HG03460 (cell line): Measurements from ENCODE around the gene BIN1.
A peak's percentile ranks its signal among the peaks of the same experiment; 100 is the strongest.

Source experiments
- ATAC-seq: cut with Tn5 transposase; IDR thresholded peaks from one replicate; pipeline ENCODE4 v1.9.1; 2021; ENCODE audit not compliant: unreplicated experiment

BIN1 gene

DNA sequence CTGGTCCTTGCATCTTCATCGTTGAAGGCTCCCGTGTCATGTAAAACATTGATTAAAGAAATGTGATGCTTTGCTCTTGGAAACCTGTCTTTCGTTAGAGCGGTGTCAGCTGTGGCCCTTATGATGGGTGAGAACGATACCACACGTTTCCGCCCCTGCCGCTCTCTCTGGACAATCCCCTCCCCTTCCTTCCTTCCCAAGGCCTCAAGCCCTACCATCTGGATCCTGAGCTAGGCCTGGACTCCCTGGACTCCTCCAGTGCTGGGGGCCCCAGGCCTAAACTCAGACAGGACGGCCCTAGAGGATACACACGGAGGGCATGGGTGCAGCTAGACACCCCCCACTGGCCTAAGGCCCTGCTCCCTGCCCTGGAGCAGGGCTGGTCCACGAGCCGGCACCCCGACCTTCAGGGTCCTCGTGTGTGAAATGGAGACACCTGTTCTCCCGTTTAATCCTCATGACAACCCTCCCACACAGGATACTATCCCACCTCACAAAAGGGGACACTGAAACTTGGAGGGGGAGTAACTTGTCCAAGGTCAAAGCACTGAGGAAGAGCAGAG is 13.2 kb downstream of the BIN1 start:
- peak; percentile 52 for ATAC-seq

DNA sequence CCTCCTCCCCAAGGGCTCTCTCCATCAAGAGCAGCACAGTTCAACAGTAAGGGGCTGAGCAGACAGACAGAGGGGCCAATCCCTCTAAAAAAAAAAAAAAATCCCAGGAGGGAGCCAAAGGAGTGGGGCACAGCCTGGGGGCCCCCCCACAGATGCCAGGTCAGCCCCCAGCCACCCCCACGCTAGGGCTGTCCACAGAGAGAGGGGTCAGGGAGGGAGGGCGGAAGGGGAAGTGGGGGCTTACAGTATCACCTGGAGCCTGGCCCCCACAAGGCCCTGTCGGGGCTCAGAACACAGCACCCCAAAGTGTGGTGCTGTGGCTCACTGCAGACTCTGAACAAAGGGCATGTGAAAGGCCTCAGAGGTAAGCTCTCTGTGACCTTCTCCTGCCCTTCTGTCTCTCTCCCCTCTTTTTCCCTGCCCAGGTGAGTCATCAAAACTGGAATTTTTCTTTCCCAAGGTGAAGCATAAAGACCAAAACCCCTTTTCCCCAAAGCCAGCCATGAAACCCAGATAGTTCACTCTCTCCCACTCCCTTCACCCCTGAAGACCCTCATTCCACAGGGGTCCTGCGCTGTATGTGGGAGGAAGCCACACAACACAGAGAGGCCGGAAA is 13.9 kb downstream of the BIN1 start:
- no peak for ATAC-seq

DNA sequence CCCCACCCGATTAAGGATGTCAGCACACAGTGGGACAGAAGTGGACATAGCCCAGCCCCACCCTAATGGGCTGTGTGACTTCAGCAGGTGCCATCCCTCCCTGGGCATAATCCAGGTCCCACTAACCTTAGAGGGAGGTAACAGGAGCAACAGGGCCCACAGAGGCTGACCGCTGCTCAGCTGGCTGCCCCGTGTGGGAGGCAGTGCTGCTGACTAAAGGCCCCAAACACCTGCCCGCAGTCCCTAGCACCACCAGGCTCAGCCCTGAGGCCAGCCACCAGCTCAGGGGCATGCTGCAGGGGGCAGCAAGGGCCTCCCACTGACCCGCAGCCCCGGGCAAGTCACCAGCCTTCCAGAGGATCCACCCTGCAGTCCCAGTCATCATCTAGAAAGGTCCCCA is 14.6 kb downstream of the BIN1 start:
- ATAC-seq: no peak

DNA sequence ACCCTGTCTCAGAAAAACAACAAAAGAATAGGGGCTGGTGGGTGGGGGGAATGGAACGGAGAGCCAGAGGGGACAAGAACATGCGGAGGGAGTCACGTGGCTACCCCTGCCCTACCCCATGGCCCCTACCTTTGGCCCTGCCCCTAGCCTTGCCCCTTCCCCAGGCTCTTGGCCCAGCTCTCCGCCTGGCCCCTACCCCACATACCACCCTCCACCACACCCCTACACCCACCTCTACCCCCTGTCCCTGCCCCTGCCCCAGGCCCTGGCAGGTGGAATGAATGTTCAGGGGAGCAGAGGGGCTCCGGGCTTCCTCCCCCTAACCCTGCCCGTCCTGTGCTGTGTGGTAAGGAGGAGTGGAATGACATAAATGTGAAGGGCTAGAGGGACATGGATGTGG is 15.1 kb downstream of the BIN1 start:
- ATAC-seq: no peak

DNA sequence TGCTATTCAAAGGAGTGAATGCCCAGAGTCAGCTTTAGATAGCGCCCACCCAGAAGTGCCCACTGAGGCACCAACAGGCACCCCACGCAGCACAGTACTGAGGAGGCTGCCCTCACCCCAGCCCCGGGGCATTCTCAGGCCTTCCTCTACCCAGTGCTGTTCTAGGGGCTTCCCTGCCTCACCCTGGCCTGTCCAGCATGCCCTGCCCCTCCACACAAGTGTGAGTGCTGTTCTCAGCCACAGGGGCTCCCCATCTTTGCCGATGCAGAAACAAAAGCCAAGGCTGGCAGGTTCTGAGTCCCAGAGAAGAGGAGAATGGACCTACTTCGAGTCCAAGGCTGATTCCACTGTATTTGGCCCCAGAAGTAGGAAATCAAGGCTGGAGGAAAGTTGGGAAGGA is 15.8 kb downstream of the BIN1 start:
- no peak for ATAC-seq

DNA sequence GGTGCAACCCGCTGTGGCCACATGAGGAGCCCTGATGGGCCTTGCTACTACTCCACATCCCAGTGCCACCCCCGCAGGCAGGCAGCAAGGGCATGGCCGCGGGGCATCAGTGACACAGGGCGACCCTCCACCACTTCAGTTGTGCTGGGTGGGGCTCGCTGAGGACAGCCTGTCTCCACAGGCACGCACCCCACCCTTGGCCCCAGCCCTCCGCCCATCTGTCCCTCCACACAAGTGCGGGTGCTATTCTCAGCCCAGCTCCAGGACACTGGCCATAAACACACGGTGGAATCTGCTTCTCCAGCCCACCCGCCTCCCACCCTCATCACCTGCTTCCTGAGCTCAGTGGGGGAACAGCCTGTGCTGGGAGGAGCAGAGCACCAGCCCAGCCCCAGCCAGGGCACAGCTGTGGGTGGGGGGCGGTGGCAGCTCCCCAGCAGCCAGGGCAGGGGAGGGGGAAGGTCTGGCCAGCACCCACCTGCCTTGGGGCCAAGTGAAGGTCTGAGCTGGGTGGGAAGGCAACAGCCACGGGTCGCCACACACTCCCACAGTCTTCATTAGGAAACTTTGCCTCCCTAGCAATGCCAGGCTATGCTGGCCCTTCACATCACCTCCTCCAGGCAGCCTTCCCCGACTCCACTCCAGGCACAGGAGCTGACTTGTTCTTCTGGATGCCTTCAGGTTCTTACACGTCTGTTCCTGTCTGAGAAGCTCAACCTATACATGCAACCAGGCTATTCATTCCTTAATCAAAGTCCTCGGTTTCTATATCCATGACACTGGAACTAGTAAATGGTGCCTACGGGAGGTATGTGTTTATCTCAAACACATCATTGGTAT is 16.5 kb downstream of the BIN1 start:
- ATAC-seq: no peak

DNA sequence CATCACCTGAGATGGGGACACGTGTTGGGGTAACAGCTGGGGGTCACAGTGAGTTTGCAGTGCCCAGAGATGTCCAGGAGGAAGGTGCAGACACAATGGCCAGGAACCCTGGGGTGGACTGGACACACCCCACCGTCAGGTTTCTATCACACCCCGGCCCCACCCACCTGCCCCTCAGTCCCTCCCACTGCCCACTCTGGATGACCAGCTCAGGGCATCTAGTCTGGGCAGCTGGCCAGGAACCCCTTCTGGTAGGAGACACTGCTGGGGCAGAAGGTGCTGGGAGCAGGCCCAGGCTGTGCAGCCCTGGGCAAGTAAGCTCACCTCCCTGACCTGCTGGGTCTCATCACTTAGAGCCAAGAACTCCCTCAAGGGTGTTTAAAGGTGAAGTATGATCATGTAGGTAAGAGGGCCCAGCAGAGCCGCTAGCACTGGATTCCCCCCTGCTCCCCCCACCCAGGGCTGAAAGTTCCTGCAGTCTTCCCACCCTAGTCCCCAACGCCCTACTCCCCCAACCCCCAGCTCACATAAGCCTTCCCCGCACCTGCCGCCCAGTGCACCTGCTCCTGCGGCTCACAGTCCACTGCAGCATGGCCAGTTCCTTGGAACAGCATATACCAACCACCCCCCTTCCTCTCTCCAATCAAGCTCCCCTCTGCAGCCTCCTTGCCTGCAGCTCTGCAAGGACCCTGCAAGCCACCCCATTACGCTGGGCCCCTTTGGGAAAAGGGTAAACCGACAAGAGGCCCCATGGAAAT is 17.3 kb downstream of the BIN1 start:
- ATAC-seq: no peak

DNA sequence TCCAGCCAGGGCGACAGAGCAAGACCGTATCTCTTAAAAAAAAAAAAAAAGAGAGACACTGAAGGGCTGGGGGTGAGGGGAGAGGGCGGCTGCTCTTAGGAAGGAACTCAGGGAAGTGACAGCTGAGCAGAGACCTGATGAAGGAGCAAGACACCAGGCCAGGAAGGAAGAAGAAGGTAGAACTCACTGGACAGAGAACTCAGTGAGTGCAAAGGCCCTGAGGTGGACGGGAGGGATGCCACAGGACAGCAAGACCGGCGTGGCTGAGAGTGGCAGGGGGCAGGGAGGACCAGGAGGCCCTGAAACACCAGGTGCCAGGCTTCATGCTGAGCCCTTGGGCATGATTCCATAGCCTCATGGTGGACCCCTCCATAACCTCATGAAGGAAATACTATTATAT is 18.2 kb downstream of the BIN1 start:
- ATAC-seq: no peak

DNA sequence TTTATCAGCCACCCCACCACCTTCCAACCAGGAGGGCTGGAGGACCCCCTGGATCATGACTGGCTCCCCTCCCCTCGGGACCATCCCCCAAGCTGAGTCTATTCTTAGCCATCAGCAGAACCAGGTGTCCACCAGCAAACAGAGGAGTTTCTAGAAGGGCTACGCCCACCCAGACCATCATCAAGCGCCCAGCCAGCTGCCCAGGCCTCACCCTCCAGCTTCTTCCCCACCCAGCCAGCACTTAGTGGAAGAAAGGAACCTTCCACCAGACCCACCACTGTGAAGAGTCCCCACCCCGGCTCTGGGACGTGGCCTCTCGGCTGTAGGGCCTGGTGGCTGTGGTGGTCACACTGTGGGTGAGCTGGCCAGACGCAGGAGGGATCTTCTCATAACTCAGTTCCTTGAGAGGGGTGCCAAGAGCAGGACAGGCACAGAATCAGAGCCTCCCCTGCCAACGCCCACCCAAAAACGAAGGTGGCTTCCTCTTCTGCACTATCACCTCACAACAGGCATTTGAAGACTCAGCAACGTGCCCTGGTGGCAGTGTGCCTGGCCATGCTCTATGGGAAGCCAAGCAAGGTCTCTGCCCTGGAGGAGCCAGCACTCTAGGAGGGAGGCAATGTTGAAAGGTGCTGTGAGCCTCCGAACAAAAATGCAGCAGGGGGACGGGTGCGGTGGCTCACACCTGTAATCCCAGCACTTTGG is 19.0 kb downstream of the BIN1 start:
- no peak for ATAC-seq

DNA sequence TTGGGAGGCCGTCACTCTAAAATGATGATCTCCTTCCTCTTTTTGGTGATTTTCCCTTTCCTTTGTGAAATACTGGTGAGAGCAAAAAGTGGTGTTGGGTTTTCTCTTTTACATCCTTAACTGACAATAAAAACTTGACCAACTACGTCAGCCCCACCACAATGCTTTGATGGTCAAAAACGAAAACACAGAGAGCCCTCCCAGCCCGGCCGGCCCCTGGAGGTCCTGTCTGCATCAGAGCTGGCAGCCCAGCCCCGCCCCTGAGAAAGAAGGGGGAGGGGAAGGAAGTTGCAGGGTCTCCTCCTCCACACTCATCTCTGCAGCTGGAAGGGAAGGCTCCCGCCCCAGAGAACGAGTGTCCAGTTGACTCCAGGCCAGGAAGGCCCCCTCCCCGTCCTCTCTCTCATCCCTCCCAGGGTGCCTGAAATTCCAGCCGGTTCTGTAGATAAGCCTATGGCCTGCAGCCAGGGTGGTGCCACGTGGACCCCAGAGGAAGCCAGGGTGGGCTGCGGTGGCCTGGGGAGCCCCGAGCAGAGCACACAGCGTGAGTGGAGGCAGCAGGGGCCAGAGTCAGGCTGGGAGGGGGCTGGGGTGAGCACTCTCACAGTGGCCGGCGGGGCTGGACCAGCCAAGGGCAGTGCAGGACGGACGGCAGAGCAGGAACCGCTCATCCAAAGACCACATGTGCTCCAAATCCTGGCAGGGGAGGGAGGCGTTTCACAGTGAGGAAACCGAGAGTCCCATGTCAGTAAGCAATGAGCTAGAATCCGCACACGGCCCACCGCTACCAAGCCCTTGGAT is 19.8 kb downstream of the BIN1 start:
- ATAC-seq: peak; percentile 66

DNA sequence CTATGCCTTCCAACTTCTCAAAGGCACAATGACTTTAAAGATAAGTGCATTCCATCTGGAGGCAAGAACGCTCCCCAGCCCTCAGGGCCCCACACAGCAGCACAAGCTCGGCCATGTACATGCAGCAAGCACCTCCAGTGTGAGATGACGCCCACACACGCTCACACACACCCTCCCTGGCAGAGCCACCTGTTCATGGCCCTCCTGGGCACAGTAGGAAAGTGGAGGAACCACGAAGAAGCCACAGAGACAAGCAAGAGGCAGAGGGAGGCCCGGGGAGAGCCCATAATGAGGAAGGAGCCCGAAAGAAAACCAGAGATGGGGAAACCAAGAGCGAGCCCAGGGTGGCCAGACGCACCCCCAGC is 21.7 kb downstream of the BIN1 start:
- ATAC-seq: peak; percentile 18

DNA sequence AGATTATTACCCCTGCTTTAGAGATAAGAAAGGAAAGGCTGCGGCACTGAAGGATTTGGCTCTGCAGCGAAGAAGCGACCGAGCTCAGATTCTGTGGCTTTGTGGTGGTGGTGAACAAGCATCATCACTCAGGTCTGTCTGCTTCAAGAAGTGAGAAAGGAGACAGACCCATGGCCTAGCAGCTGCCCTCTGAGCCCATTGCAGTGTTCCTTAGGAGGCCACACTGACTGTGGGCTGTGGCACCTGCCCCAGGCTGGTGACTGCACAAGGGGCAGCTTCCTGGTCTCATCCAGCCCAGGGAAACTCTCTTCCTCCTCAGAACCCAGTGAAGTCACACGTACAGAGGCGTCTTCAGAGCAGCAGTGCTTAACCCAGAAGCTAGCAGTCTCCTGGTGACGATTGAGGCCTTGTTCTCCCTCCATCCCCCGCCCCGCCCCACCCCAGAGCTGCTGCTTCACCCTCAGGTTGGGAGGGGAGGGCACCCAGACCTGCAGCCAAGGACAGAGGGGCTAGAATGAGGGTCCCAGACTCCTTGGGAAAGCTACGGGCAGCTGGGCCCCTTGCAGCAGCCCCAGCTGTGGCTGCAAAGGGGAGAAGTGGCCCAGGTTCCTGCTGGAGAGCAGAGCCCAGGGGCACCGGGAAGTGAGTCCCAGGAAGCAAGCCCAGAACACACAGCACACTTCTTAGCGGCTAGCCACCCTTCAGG is 22.2 kb downstream of the BIN1 start:
- no peak for ATAC-seq

DNA sequence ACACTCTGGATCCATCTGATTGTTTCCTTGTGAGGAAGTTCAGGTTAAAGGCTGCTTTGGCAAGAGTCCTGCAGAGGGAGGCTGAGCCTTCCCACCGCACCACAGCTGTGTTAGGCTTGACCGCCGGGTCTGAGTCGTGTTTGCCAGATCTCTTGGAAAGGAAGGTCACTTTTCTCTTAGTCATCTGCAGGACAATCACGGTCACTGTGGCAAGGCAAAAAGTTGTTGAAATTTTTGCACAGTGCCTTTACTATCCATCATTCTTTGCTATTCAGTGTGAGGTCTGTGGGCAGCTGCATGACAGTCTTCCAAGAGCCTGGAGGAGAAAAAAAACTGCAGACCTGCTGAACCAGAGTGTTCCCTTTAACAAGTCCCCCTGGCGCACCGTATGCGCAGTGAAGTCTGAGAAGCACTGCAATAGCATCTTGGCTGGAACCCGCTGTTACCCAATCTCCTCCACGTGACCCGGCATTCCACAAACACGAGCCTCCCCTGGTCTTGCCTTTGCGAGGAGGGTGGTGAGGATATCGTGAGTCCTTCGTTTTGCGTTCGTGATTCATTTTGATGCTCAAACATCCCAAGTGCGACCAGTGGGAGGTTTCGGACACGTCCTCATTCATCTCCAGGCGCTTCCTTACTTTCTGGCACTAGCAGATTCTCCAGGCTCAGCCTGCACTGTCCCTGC is 23.0 kb downstream of the BIN1 start:
- ATAC-seq: no peak

DNA sequence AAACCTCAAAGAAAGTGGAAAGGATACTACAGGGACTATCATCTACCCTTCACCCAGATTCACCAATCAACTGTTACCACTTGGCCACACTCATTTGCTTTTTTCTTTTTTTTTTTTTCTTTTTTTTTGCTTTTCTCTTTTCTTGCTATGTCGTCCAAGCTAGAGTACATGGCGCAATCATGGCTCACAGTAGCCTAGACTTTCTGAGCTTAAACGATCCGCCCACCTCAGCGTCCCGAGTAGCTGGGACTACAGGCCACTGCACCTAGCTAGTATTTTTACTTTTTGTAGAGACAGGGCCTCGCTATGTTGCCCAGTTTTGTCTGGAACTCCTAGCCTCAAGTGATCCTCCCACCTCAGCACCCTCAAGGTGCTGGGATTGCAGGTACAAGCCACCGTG is 24.0 kb downstream of the BIN1 start:
- ATAC-seq: no peak

DNA sequence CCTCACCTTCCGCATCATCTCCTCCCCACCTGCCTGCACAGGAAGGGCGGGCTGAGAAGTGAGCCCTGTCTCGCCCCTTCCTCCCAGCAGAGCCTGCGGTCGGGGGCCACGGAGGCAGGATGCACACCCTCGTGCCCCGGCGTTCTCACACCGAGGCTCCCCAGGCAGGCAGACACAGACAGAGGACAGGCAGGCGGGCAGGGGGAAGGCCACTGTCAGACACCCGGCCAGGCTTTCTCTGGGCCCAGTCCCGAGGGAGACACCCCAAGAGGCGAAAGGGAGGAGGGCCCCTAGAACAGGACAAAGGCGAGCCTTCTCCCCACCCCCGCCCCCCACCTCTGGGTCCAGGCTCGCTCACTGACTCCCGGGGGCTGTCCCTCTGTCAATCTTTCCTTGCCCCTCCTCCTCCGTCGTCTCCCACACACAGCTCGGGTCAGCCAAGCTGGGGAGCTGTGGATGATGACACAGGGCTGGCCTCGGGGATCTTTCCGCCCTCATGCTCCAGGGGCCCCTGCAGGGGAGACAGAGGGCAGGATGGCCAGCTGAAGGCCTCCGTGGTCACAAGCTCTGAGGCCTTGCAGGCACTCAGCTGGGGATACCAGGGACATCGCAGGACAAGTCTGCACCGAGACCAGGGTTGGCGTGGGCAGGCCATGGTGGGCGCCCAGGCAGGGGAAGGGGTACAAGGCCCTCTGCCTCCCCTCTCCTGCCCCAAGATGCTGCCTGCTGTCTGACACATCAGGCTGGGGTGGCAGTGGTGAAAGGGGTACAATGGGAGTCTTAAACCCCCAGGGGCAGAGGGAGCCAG is 24.9 kb downstream of the BIN1 start:
- peak; percentile 53 for ATAC-seq

DNA sequence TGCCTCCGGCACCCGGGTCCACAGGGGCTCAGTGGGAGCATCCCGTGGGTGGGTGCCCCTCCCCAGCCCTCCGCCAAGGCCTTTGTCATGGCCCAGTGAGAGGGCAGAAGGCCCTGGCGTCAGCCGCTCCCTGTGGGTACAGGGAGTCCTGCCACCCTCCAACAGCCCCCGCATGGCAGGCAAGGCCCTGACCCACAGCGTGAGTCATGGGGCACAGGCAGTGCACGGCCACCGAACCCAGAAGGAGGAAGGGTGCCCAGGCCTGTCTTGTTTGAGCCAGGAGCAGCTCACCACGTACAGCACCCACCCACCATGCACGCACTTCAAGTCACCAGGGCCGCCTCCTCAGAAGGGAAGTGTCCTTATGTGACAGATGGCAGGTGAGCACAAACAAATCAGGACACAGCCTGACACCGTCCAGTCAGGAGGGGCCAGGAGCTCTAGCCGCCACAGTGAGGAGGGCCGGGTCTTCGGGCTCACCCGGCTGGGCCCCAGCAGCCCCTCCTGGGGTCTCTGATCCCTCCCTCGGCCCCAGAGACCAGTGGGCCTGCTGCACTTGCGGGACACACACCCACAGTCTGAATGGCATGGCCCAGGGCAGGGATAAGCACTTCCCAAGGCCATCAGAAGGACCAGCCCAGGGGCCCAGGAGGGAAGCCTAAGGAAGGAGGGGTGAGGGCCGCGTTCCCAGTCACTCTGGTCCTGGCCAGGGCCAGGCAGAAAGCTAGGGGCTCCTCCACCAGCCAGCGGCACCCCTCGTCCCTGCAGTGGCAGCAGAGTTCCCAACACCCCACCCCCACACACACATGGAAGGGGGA is 25.8 kb downstream of the BIN1 start:
- peak; percentile 40 for ATAC-seq

DNA sequence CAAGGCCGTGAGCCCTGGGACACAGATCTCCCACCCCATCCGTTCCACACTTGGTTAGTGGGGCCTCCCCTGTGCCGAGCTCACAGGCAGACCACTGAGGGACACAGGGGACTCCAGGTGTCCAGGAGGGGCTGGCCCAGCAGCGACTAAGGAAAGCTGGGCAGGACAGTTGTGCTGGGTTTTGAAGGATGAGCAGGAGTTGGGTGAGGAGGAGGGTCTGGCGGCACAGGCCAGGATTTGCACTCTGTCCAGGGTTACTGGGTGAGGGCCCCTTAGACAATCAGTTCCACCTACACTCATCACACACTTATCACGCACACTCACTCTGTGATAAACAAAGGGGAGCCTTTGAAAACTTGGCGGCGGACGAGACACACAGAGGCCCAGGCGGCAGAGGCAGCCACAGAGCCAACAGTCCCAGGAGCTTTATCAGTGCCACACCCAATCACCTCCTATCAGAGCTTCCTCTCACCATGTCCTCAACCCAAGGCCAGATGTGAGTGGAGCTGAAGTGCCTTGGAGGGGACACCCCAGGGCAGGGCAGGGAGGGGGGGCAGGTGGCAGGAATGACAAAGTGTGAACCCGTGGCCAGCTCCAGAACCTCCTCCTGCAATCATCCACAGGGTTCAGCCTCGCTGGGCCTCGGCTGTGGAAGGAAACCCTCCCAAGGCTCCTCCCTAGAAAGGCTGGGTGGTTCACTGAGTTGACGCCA is 26.6 kb downstream of the BIN1 start:
- peak; percentile 20 for ATAC-seq
